Fibroblast of lung (primary cell): ENCODE measurements around the gene ARID1B. TPM values are rescaled to one million over a fixed set of nuclear protein-coding genes. Genes with fewer than 3 reads are reported as not detected.
A peak's percentile ranks its signal among the peaks of the same experiment; 100 is the strongest.

Source experiments
- DNase-seq, 2 donors: peaks; one replicate each; pipeline versions ENCODE4 v3.0.0 to v3.0.0-alpha.2; 2010; ENCODE audit warnings: low read depth in 2 of 2
- H2AFZ ChIP-seq: 2 replicates; pipeline ENCODE4 v1.5.1; 2012; ENCODE audit warnings: low read length, control low read depth, inconsistent platforms
- H3K27ac ChIP-seq: 2 replicates; pipeline ENCODE4 v1.5.1; 2011; ENCODE audit warnings: low read length, control low read depth; ENCODE audit not compliant: insufficient read depth
- H3K27me3 ChIP-seq: 2 replicates; pipeline ENCODE4 v1.5.1; 2011; ENCODE audit warnings: mild to moderate bottlenecking, low read length; ENCODE audit not compliant: control insufficient read depth, insufficient read depth
- H3K36me3 ChIP-seq: 2 replicates; pipeline ENCODE4 v1.5.1; 2011; ENCODE audit warnings: low read length; ENCODE audit not compliant: control insufficient read depth, insufficient read depth
- H3K4me1 ChIP-seq: 2 replicates; pipeline ENCODE4 v1.5.1; 2011; ENCODE audit warnings: low read length; ENCODE audit not compliant: control insufficient read depth, insufficient read depth; ENCODE audit errors: extremely low read depth
- H3K4me2 ChIP-seq: 2 replicates; pipeline ENCODE4 v1.5.1; 2011; ENCODE audit warnings: low read length, control low read depth; ENCODE audit not compliant: insufficient read depth; ENCODE audit errors: extremely low read depth
- H3K4me3 ChIP-seq, 4 experiments: fragments of 200-600 bp in 1 of 4; sonication (generic) in 1 of 4; replicated peaks in 1 of 4; 2 replicates each; pipeline ENCODE4 v1.5.1; 2011 to 2016; ENCODE audit warnings: low read length in 4 of 4, low read depth in 3 of 4, mild to moderate bottlenecking in 3 of 4, control low read depth in 2 of 4, inconsistent platforms in 1 of 4, mixed read lengths in 1 of 4; ENCODE audit not compliant: insufficient read depth in 1 of 4; ENCODE audit errors: control extremely low read depth in 1 of 4
- H3K79me2 ChIP-seq: 2 replicates; pipeline ENCODE4 v1.5.1; 2012; ENCODE audit warnings: mild to moderate bottlenecking, low read length, inconsistent platforms; ENCODE audit not compliant: control insufficient read depth, insufficient read depth
- H3K9ac ChIP-seq: 2 replicates; pipeline ENCODE4 v1.5.1; 2011; ENCODE audit warnings: mild to moderate bottlenecking, low read length, control low read depth; ENCODE audit not compliant: insufficient read depth
- H3K9me3 ChIP-seq: 2 replicates; pipeline ENCODE4 v1.5.1; 2012; ENCODE audit warnings: low read depth, low read length; ENCODE audit not compliant: control insufficient read depth, insufficient read depth
- H4K20me1 ChIP-seq: 2 replicates; pipeline ENCODE4 v1.5.1; 2011; ENCODE audit warnings: low read length; ENCODE audit not compliant: control insufficient read depth, insufficient read depth; ENCODE audit errors: extremely low read depth
- CTCF ChIP-seq, 2 donors: IDR thresholded peaks in 1 of 2; conservative IDR thresholded peaks in 1 of 2; 1 replicate in 1 of 2; 2 replicates in 1 of 2; pipeline ENCODE4 v1.5.1; 2011 to 2012; ENCODE audit warnings: low read length in 2 of 2, control low read depth in 1 of 2, inconsistent platforms in 1 of 2, low read depth in 1 of 2, mild to moderate bottlenecking in 1 of 2
- EZH2 ChIP-seq: IDR thresholded peaks from 2 replicates; pipeline ENCODE4 v1.5.1; 2012; ENCODE audit warnings: low read length, control low read depth, mild to moderate bottlenecking; ENCODE audit errors: missing control alignments
- polyA plus RNA-seq, 2 donors: library from polyadenylated mRNA; depleted of rRNA in 1 of 2; stranded (reverse) in 1 of 2; unstranded in 1 of 2; fragments of >200 nt; gene quantifications; 2 replicates each; pipeline ENCODE4 v1.2.1, GENCODE V29; 2011 to 2012; ENCODE audit warnings: missing spikeins in 1 of 2
- total RNA-seq: library from RNA; depleted of rRNA; stranded (reverse); fragments of >200 nt; gene quantifications from 2 replicates; pipeline ENCODE4 v1.2.1, GENCODE V29; 2014

The ARID1B gene
- total and polyA plus RNA-seq, 2 donors (not counting 1 experiment from before 2014, with no cell fraction given) = 15.4 to 41.9 TPM

DNA sequence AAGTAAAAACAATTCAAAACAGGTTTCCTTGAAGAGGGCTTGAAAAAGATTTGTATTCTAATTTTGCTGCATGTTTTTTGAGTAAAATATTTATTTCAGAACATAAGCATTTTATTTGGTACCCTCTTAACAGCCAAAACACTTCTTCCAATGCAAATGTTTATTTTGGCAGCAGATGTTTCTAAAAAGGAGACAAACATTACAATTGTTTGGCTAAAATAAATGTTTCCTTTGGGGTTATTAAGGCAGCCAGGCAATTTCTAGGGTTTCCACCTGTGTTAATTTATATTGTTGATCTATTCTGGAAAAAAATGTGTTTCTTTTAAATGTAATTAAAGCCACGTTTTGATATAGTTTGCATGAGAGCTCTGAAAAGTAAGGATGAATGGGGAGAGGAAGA is 56.6 kb downstream of the ARID1B start:
- no peaks in the 10 kb centered on the region for H4K20me1 ChIP-seq
- no peak overlapping the region for H3K9ac ChIP-seq
- no peak overlapping the region for H3K4me3 ChIP-seq
- no peak overlapping the region for H3K4me2 ChIP-seq
- no peak overlapping the region for H3K27ac ChIP-seq
- H3K36me3 ChIP-seq = peaks cover 1% of the 10 kb centered on the region
- no peaks in the 10 kb centered on the region for H3K4me1 ChIP-seq
- H3K27me3 ChIP-seq = no peaks in the 10 kb centered on the region
- H3K79me2 ChIP-seq = peaks cover 25% of the 10 kb centered on the region
- TF ChIP-seq CTCF (conservative IDR thresholded peaks at IDR 0.05 in 1 of 2, IDR thresholded peaks at IDR 0.05 in 1 of 2; ENCODE audit: low read depth in 1 of 2, low read length in 2 of 2) (no peak), EZH2 (no peak)
- no peak overlapping the region for H2AFZ ChIP-seq
- no peak for DNase-seq
- H3K9me3 ChIP-seq = no peaks in the 10 kb centered on the region

DNA sequence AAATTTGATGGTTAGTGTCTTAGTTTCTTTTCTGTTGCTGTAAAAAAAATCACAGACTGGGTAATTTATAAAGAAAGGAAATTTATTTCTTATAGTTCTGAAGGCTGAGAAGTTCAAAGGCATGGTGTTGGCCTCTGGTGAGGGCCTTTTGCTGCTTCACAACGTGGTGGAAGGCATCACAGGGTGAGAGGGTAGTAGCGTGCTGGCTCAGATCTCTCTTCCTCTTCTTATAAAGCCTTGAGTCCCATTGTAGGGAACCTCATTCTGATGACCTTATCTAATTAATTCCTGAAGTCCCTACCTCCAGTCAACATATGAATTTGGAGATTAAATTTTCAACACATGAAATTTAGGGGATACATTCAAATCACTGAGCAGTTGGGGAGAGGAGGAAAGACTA is 62.0 kb downstream of the ARID1B start:
- Histone ChIP-seq H3K79me2 (peaks cover 22% of the 10 kb centered on the region), H3K9me3 (no peaks in the 10 kb centered on the region), H3K4me2 (no peak overlapping the region), H3K27ac (no peak overlapping the region), H3K4me3 (no peak overlapping the region), H2AFZ (no peak overlapping the region), H4K20me1 (no peaks in the 10 kb centered on the region), H3K36me3 (peaks cover 1% of the 10 kb centered on the region), H3K4me1 (peaks cover 8% of the 10 kb centered on the region), H3K27me3 (no peaks in the 10 kb centered on the region), H3K9ac (no peak overlapping the region)
- DNase-seq = no peak
- TF ChIP-seq CTCF (conservative IDR thresholded peaks at IDR 0.05 in 1 of 2, IDR thresholded peaks at IDR 0.05 in 1 of 2; ENCODE audit: low read depth in 1 of 2, low read length in 2 of 2) (no peak), EZH2 (no peak)

- H3K4me3 ChIP-seq = no peak overlapping the region
- H3K27ac ChIP-seq = peak overlapping the region; percentile 30
- H3K4me1 ChIP-seq = peaks cover 8% of the 10 kb centered on the region
Observed at GRCh38 chr6:156839591-156840001, 62.4 kb downstream of the ARID1B start.

More at GRCh38 chr6:156839591-156840001, 62.4 kb downstream of the ARID1B start:
- Histone ChIP-seq H3K79me2 (peaks cover 20% of the 10 kb centered on the region), H3K4me2 (peak overlapping the region; percentile 55), H2AFZ (no peak overlapping the region), H3K27me3 (no peaks in the 10 kb centered on the region), H4K20me1 (no peaks in the 10 kb centered on the region), H3K9ac (no peak overlapping the region), H3K36me3 (peaks cover 1% of the 10 kb centered on the region), H3K9me3 (no peaks in the 10 kb centered on the region)
- DNase-seq = peak; percentile 36 to 66
- TF ChIP-seq EZH2 = no peak
- TF ChIP-seq CTCF (conservative IDR thresholded peaks at IDR 0.05 in 1 of 2, IDR thresholded peaks at IDR 0.05 in 1 of 2; ENCODE audit: low read depth in 1 of 2, low read length in 2 of 2) = no peak
